ENCODE results near the gene PROP1.
"Not testable (repeated sequence)": the region's sequence is repeated elsewhere in the genome, so short reads cannot be mapped to it uniquely, and the experiment has no call there.

The PROP1 gene

GRCh38 chr5:177995691-177996595 is at the start of gene PROP1:
Gene PROP1 (minus strand): TSS chr5:177996242. CDS start chr5:177995933, 309 bp downstream.
- no peak for DNase-seq (ENCODE audit: low read depth)

- DNase-seq (ENCODE audit: low read depth), result not testable (repeated sequence)
These were observed 23.5 kb upstream of the PROP1 start for GRCh38 chr5:178019379-178020030.

- DNase-seq (ENCODE audit: low read depth), result not testable (repeated sequence)
These were observed 16.7 kb upstream of the PROP1 start for GRCh38 chr5:178012758-178013157.

- DNase-seq (ENCODE audit: low read depth), result not testable (repeated sequence)
These were observed 15.9 kb upstream of the PROP1 start for GRCh38 chr5:178011816-178012554.

- not testable (repeated sequence) for DNase-seq (ENCODE audit: low read depth)
These were observed 11.2 kb upstream of the PROP1 start for GRCh38 chr5:178007272-178007671.

GRCh38 chr5:178006536-178007231 is 10.6 kb upstream of the PROP1 start:
- not testable (repeated sequence) for DNase-seq (ENCODE audit: low read depth)

GRCh38 chr5:178006181-178006535 is 10.1 kb upstream of the PROP1 start:
- not testable (repeated sequence) for DNase-seq (ENCODE audit: low read depth)

GRCh38 chr5:177997846-177998245 is 1.8 kb upstream of the PROP1 start:
- DNase-seq (ENCODE audit: low read depth), result no peak

GRCh38 chr5:177997319-177997670 is 1.3 kb upstream of the PROP1 start:
- no peak for DNase-seq (ENCODE audit: low read depth)

- DNase-seq (ENCODE audit: low read depth), result no peak
These were observed 747 bp upstream of the PROP1 start for GRCh38 chr5:177996660-177997318.

- DNase-seq (ENCODE audit: low read depth), result no peak
These were observed 1.4 kb downstream of the PROP1 start for GRCh38 chr5:177994561-177995190.

GRCh38 chr5:177994063-177994462 is 2.0 kb downstream of the PROP1 start:
- no peak for DNase-seq (ENCODE audit: low read depth)

- DNase-seq (ENCODE audit: low read depth), result no peak
These were observed 3.6 kb downstream of the PROP1 start for GRCh38 chr5:177992466-177992865.

- DNase-seq (ENCODE audit: low read depth), result no peak
These were observed 6.9 kb downstream of the PROP1 start for GRCh38 chr5:177988989-177989625.

GRCh38 chr5:177987326-177987725 is 8.7 kb downstream of the PROP1 start:
- DNase-seq (ENCODE audit: low read depth), result no peak

- DNase-seq (ENCODE audit: low read depth), result no peak
These were observed 10.5 kb downstream of the PROP1 start for GRCh38 chr5:177985430-177986040.

GRCh38 chr5:177984584-177985206 is 11.3 kb downstream of the PROP1 start:
- no peak for DNase-seq (ENCODE audit: low read depth)

GRCh38 chr5:177983763-177984583 is 12.1 kb downstream of the PROP1 start:
- DNase-seq (ENCODE audit: low read depth), result no peak

- no peak for DNase-seq (ENCODE audit: low read depth)
These were observed 13.1 kb downstream of the PROP1 start for GRCh38 chr5:177982956-177983355.

Measured in CMK (cell line).